ENCODE measurements around the gene KIAA0232.
"Not testable (repeated sequence)": the region's sequence is repeated elsewhere in the genome, so short reads cannot be mapped to it uniquely, and the experiment has no call there.

The KIAA0232 gene

GRCh38 chr4:6778435-6778834 is 4.1 kb upstream of the KIAA0232 start:
- DNase-seq, result no peak

DNA sequence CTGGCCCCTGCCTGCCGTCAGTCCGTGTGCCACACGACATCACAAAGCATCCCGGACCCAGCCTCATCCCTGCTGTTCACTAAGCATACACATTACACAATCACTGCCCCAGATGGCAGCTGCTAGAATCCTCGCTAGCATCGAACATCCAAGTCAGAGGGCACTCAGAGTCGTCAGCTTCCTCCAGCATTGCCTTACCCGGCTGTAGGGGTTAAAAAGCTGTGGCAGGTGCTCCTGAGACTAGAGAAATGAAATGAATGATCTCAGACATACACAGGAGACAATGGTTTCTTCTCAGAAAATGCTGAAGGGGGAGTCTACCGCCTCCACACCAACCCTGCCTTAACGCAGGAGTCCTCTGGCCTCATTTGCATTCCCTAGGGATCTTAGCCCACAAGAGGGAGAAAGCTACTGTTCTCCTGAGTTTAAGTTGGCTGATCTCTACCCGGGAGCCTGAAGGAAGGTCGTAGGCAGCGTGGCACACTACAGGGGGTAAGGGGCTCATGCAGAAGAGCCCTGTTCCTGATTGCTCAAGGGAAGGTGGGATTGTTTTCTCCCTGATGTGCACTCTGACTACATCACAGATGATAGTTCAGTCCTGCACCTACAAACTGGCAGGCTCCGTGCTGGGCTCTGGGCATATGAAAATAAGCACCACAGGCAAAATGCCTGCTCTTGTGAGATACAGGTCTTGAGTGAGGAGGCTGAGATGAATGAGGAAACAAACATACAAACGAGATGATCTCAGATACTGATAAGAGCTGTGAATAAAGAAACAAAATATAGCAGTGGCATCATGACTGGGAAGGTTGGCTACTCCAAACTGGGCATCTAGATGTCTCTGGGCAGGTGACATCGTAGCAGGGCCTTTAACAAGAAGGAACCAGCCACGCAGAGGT is 2.6 kb upstream of the KIAA0232 start:
- DNase-seq, result no peak

DNA sequence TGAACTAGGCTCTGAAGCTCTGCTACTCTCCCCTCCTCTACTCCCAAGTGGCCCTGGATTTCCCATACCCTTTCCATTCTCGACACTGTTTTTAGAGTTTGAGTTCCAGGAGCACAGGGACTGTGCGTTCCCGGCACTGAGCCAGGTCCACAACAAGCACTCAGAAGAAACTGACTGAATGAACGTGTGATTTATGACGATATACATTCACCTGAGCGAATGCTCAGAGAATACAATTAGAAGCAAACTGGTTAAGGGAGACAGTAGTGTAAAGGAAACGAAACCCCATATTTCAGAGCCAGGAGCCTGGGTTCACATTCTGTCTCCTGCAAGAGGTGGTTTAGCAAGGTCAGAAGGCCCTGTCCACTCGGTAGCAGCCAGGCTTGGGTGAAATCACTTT is 1.4 kb upstream of the KIAA0232 start:
- no peak for DNase-seq

DNA sequence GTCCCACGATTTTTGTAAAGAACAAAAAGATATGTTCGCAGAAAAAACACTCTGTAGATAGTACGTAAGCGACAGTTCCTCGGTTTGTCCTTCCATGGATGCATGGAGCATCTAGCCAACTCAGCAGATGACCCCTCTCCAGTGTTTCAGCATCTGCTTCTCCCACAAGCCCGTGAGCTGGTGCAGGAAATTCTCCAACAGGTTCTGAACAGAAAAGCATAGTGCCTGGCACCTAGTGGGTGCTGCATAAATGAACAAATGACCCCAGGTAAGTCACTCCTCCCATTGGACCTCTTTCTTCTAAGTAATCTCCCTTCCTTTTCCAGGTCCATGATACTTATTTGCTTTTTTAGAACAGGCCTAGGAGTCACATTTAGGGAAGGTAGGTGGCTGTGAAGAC is 966 bp upstream of the KIAA0232 start:
- DNase-seq, result no peak

- no peak for DNase-seq
Observed at GRCh38 chr4:6782846-6783110, 251 bp downstream of the KIAA0232 start.

DNA sequence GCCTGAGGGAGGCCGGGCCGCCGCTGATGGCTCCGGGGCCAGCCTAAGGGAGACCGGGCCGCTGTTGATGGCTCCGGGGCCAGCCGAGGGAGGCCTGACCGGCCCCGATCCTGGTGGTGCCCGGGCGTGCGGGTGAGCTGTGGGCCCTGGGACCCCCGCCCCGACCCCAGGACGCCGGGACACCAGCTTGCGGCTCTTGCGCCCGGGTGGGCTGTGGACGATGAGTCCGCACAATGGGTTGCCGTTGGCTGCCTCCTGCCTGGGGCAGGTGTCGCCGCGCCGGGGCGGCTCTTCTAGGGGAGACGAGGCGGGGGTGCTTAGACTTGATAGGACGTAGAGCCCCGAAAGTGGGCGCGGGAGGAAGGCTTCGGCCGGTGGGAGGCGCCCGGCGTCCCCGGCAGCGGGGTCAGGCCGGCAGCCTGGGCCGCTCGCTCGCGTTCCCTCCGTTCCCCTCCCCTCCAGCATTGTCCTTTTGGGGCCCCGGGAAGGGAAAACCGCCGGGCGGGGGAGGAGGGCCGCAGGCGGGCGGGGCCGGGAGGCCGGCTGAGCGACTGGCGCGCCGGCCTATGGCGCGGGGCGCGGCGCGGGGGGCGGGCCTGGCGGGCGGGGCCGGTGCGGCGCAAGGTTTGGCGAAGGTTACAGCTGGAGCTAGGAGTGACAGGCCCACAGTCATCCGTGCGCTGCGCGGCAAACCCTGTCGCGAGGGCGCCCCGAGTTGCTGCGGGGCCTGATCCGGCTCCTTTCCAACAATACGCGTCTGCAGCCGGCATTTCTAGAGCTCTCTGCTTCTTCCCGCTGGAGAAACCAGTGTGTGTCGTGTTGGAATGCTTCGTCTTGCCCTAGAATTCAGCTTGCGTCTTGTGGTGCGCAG is 819 bp downstream of the KIAA0232 start:
- peak; percentile 69 to 84 (median 74) for DNase-seq

DNA sequence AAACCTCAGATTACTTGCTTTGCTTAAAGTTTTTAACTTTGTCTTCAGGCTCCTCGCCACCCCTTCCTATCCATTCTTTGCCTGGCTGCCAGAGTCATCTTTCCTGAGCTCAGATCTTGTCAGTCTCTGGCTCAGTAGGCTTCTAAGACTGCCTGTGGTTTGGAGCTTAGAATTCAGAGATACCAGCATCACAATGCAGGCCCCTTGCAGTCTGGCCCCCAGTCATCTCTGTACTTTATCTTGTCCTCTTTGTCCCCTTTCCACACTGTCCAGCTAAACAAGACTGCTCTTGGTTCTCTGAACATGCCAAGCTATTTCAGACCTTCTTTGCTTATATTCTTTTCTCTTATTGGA is 3.0 kb downstream of the KIAA0232 start:
- no peak for DNase-seq

GRCh38 chr4:6788123-6788522 is 5.6 kb downstream of the KIAA0232 start:
- no peak for DNase-seq

DNA sequence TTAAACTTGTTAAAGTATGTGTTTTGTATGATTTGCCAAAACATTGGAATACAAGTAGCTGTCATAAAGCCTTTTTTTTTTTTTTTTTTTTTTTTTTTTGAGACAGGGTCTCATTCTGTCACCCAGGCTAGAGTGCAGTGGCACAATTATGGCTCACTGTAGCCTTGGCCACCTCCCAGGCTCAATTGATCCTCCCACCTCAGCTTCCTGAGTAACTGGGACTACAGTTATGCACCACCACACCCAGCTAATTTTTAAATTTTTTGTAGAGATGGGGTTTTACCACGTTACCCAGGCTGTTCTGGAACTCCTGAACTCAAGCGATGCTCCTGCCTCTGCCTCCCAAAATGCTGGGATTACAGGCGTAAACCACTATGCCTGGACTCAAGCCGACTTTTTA is 8.7 kb downstream of the KIAA0232 start:
- DNase-seq, result not testable (repeated sequence)

- not testable (repeated sequence) for DNase-seq
Observed at GRCh38 chr4:6791796-6792195, 9.3 kb downstream of the KIAA0232 start.

GRCh38 chr4:6794189-6794588 is 11.7 kb downstream of the KIAA0232 start:
- no peak for DNase-seq

DNA sequence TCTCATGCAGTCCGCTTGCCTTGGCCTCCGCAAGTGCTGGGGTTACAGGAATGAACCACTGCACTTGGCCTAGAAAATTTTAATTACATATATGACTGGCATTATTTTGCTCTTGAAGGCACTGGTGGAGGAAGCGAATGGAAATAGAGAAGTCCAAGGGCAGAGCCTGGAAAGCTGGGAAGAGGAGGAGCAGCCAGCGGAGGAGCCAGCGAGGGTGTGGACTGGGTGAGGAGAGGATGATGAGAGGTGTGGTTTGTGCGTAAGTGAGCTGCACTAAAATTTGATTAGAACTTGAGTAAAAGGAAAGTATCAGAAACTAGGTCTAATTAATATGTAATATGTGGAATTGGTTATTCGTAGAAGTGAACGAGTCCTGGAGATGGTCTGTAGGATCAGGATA is 13.3 kb downstream of the KIAA0232 start:
- no peak for DNase-seq

DNA sequence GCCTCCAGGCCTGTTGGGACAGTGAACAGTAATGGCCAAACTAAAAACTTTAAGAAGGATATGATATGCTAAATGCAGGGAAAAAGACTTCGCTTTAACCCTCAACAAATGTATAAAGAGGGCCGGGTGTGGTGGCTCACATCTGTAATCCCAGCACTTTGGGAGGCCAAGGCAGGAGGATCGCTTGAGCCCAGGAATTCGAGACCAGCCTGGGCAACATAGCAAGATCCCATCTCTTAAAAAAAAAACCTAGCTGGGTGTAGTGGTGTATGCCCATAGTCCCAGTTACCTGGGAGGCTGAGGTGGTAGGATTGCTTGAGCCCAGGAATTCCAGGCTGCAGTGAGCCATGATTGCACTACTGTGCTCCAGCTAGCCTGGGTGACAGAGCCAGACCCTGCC is 14.8 kb downstream of the KIAA0232 start:
- not testable (repeated sequence) for DNase-seq

GRCh38 chr4:6799091-6799490 is 16.6 kb downstream of the KIAA0232 start:
- DNase-seq, result no peak

- DNase-seq, result no peak
Observed at GRCh38 chr4:6802025-6802424, 19.5 kb downstream of the KIAA0232 start.

DNA sequence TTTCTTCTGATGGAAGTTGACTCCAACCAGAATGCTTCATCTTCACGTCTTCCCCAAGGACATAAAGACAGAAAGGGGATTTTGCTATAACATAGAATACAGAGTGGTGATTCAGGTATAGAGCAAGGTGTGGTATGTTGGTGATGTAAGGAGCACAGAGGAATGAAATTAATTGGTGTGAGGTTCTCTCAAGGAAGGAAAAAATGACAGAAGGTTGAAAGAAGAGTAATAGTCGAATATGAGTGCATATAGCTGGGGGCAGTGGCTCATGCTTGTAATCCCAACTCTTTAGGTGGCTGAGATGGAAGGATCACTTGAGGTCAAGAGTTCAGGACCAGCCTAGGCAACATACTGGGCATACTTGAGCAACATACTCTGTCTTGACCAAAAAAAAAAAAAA is 20.1 kb downstream of the KIAA0232 start:
- no peak for DNase-seq

GRCh38 chr4:6803246-6803645 is 20.7 kb downstream of the KIAA0232 start:
- no peak for DNase-seq

DNA sequence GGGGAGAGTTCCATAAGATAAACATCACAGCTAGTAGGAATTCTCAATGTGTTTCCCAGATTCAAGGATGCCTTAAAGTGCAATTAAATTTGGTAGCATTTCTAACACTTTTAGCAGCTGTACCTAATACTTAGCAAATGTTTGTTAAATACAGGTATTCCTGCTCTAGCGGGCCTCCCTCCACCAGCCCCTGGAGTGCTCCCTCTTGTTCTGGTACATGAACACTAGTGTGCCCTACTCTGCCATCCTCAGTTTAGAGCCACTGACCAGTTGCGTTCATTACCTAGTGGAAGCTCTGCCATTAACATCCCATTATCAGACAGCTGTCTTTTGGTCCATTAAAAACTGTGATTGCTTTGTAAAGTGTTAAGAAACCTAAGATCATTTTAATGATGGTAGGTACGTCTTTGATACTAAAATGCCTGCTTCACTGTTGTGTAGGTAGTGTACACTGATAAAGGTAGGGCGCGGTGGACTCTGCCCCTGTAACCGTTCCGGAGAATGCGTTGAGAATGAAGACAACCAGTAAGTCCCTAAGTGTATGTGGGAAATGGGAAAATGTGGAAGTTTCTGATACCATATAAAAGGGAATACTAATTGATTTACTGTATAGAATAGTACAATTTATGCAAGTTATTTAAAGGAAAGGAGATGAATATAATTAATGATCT is 21.7 kb downstream of the KIAA0232 start:
- no peak for DNase-seq

DNA sequence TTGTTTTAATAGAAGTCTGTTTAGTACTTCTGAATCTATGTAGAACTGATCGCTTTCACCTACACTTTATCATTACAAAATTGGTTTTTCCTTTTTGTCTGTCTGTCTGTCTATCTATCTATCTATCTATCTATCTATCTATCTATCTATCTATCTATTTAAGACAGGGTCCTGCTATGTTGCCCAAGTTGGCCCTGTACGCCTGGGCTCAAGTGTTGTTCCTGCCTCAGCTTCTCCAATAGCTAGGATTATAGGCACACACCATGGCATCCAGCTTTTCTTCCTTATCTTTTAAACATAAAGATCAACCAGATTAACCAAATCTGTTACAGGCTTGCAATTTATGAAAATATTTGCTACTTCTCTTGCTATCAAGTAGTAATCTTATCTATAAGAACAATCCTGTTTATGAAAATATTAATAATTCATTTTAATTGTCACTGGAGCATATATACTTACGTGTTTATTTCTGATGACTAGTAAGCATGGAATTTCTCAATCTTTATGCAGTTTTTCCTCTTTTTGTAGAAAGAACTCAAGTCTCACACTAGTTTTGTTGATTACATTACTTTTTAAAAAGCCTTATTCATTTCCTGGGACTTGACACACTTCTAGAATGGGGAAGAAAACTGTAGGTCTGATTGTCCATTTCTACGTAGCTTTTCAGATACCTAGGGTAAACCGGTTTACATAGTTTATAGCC is 24.5 kb downstream of the KIAA0232 start:
- no peak for DNase-seq

GRCh38 chr4:6808259-6808658 is 25.7 kb downstream of the KIAA0232 start:
- no peak for DNase-seq

GRCh38 chr4:6811165-6811564 is 28.6 kb downstream of the KIAA0232 start:
- no peak for DNase-seq

- no peak for DNase-seq
Observed at GRCh38 chr4:6812766-6813165, 30.2 kb downstream of the KIAA0232 start.

- DNase-seq, result no peak
Observed at GRCh38 chr4:6813725-6814124, 31.2 kb downstream of the KIAA0232 start.
